GM21360 (cell line): ENCODE results near the gene FOSL2.

Experiments used
- ATAC-seq: cut with Tn5 transposase; IDR thresholded peaks from one replicate; pipeline ENCODE4 v1.9.1; 2021; ENCODE audit warnings: mild to moderate bottlenecking, moderate library complexity; ENCODE audit not compliant: unreplicated experiment

Gene FOSL2

DNA sequence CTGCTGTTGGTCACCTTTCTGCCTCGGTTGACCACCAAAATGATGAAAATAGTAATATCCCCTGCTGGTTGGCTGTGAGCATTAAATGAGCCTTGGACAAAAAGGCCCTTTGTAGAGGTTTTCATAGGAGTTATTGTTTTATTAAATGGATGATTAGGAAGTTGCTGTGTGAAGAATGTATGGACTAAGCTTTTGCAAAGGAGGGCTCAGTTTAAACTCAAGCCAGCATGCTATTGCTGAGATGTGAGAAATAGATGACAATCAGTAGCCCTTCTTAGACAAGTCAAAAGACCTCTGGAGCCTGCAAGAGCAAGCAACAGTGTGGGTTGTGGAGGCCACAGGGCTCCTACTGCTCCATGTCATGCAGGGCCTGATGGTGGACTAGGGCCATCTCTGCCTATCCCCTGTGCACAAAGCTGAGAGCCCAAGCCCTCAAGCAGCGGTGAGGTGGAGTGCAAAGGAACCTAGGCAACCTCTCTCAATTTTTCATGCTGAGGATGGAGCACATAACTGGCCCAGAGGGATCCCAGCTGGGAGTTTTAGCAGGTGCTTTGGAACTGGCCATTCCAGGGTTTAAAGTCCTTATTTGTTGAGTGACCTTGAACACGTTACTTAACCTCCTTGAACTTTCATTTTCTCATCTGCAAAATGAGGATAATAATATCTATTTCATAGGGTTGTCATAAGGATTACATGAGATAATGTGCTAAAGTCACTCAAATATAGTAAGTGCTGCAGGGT, 37.1 kb downstream of the FOSL2 start:
- no peak for ATAC-seq

DNA sequence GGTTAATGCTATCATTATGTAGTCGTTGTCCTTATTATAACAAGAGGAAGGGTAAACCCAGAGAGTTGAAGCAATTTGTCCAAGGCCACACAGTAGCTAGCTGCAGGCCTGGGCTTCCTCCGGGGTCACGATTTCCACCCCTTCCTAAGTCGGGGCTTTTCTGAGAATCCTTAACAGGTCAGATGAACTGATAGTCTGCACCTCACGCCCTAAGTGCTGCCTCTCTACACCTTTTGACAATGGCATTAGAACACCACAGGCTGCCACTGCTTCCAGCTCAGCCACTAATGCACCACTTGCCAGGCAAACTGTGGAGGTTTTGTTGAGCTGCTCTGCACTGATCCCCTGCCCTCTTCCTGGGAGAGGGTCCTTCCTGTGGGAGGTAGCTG, 37.7 kb downstream of the FOSL2 start:
- ATAC-seq: no peak

DNA sequence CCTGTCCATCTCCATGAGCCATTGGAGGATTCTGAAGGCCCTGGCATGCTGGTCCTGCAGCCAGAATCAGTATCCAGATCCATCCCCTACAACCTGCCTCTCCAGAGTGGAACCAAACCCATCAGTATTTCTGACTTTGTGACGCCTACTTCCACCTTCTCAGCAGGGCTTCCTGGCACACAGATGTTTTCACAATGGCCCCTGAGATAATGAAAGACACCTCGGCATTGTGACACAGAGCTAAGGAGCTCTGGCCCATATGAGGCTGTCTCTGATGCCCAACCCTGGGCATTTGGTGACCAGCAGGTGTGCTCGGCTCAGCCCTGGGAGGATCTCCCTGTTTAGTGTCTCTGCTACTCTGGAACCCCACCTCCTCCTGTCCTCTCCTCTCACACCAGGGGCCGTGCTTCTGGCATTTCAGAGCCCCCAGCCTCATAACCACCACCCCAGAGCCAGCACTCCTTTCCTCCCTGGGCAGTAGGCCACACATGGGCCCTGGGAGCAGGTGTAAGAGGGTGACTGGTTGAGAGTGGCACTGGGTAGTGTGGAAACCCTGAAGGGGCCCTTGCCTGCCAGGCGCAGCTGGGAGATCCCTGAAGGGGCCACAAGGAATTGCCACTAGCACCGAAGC, 38.2 kb downstream of the FOSL2 start:
- no peak for ATAC-seq

DNA sequence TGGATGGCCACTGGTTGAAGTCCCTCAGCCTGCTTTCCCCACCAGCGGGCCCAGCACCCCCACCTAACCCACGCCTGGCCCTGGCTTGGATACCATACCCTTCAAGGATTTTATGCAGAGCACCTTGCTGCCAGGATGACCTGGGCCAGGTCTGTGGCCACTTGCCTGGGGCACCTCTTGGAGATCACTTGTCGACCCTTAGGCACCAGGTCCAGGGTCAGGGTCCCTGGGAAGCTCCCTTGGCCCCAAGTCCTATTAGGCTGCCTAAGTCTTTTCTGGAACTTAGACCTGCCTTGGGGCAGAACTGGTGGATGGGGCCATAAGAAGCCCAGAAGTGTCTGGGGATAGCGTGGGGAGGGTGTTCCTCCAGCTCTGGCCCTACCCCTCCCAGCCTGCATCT, 39.1 kb downstream of the FOSL2 start:
- no peak for ATAC-seq

DNA sequence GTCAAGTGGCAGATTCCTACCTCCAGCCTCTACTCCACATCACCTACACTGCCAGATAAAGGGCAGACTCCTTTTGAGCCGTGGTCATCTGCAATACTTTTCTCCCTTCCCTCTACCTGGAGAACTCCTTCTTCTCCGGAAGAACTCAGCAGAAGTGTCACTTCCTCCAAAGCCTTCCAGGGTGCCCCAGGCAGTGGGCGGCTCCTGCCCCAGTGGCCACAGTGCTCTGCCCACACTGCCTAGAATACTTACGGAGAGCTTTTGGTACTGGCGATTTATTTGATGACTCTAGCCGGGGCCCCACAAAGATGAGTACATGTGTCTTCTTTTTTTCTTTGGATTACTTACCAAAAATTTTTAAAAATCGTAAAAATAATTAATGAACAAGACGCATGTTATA, 39.7 kb downstream of the FOSL2 start:
- ATAC-seq: no peak

DNA sequence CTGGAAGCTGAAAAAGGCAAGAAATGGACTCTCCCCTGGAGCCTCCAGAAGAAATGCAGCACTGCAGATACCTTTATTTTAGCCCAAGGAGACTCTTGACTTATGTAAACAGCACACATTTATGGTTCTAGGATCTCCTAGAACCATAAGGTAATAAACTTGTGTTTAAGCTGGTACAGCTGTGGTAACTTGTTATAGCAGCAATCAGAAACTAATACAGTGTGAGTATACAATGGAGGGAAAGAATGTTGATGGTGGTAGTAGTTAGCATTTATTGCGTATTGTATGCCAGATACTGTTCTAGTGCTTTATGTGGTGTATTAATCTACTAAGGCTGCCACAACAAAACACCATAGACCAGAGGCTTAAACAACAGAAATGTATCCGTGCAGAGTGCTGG, 40.6 kb downstream of the FOSL2 start:
- no peak for ATAC-seq

DNA sequence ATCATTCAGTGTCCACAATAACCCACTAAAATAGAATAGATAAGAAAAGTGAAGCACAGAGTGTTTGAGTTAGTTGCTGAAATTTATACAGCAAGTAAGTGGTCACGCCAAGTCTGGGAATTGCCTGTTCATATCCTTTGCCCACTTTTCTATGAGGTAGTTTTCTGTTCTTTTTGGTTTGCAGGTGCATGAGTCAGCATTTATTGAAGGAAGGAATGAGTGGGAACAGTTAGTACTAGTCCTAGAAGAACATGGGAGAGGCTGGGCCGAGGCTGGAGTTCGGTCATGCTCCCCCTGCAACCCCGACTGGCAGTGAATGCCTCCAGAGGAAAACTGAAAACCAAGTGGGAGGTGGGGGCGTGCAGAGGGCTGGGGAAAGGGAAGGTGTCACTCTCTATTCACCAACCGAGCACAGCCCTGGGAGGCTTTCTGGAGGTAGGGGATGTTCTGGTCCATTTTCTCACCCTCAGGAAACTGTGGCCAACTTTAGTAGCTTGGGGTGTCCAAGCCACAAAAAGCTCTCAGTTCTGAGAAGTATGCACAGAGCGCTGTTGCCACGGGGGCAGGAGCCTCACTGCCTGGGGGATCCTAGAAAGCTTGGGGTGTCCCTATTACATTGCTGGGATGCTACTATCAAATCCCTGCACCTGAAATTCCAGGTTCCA, 41.4 kb downstream of the FOSL2 start:
- no peak for ATAC-seq

DNA sequence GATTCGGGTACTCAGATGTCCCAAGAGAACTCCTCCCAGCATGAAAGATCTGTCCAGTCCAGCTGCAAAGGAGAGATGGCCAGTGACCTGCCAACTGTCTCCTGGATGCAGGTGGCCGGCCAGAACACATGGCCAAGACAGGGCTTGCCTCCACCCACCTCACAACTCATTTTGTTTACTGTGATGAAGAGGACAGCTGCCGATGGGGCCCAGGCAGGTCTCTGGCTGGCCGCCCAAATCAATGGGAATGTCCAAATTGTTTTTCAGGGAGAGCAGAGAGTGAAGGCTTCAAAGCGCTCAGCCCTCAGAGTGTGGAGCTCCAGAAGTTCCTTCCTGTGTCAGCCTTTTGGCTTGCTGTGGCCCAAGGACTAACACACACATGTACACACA, 41.9 kb downstream of the FOSL2 start:
- ATAC-seq: no peak

DNA sequence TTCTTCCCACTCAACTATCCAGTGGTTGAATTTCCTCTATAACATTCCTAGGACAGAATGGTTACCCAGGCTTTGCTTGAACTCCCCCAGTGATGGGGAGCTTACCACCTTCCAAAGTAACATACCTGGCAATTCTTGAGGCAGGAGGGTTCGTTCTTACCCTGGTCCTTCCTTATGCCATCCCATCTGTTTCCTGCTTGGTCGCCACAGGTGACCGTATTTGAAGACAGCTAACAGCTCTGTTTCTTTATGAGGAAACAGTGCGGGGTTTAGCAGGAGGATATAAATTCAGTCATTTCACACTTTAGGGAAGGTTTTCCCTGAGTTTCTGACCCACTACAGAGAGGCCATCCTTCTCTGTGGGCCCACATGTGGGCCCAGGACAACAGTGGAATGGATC, 42.6 kb downstream of the FOSL2 start:
- no peak for ATAC-seq

DNA sequence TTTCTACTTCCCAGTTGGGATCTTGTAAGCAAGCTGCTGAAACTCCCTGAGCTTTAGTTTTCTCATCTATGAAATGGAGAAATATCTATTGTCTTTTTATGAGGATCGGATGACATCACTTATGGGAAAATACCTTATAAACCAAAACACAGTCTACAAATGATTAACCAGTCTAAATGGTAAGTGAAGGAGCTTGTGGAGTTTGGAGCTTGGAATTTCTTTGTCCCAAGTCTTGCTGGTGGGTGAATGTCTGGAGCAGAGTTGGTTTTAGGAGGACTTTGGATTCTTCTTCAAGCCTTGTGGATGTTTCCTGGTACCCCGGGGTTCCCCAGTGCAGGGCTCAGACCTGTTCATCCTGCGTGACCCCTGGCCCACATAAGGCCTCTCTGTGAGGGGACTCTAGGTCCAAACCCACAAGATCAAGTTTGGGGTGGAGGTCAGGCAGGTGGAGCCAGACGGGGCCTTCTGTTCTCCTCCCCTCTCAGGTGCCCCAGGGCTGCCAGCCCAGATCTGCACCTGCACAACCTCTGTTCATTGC, 43.2 kb downstream of the FOSL2 start:
- ATAC-seq: no peak

DNA sequence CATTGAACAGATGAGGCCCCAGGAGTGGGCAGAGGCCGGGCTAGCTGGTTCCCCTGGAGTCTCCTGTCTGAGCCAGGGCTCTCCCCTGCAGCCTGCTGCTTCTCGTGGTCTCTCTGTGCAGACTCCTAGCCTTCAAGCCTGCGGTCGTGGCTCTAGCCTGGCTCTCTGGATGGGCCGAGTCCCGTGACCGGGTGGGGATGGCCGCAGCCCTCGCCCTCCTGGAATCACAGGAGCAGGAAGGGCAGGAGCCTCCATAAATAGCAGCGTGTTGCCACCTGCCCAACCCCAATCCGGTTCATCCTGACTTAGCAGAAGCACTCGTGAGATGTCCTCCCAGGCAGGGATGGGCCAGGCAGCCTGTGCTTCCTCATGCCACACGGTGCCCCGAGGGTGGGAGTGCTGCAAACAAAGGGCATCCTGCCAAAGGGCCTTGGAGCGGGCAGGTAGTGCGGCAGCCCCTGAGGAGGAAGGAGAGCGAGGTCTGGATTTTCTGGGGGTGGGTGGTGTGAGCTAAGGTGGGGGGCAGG, 43.9 kb downstream of the FOSL2 start:
- ATAC-seq: no peak

DNA sequence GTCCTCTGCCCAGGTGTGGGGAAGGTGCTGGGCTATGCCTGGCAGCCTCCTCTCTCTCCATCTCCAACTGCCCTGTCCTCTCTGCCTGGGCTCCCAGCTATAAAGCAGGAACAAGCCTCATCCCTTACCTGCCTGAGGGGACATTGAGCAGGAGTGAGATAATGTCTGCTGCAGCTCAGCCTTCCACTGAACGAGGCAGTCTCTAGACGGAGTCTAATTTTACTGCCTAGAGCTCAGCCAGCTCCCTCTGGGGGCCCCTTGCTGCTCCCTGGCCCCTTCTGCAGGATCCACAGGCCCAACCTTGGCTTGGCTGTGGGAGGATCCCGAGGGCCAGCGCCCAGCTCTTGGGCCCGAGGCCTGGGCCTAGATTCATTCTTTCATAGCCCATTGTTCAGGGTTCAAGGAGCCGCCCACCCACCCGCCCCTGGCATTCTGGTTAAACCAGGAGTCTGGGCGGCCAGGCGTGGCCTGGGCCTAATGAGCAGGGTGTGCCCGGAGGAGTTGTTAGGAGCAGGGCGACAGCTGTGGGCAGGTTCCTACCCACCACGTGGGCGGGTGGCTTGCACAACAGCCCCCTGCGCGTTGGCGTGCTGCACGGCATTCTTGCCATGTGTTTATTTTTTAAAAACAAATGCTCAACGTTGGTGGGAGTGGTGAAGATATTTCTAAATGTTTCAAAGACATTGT, 44.6 kb downstream of the FOSL2 start:
- ATAC-seq: no peak

DNA sequence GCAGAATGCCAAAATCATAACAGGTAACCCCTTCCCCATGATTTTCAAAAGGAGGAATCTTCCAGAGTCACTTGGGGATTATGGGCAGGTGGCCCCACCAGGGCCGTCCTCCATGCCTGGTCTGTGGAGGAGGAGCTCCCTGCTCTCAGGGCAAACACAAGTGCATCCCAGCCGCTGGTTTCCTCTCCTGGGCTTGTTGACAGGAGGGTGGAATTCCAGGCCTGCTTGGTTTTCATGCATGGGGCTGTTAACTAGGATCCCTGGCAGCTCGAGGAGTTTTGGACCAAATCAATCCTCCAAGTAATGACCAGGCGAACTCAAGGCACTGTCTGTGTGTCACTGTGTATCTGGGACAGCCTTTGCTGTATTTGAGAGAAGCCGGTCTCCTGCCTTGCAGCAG, 45.3 kb downstream of the FOSL2 start:
- ATAC-seq: no peak

DNA sequence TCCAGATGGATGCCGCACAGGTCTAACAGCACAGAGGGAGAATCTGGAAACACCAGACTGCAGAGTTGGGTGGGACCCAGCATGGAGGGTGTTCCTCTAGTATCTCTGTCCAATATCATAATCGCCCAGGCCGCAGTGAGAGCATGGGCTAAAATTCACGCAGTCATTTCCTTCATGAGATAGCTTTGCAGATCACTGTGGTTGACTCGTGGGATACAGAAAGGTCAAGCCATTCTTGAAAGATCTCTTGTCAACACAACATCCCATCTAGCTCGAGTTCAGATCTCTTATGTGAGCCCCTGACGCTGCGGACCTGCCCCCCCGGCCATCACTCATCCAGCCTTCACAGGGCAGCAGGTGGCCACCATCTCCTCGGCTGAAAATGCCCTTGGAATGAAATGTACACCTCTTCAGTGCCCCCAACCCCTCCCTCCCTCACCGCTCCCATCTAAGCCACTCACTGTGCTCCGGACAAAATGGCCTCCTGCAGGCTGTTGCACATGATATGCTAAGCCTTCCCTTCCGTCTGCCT, 45.9 kb downstream of the FOSL2 start:
- no peak for ATAC-seq

DNA sequence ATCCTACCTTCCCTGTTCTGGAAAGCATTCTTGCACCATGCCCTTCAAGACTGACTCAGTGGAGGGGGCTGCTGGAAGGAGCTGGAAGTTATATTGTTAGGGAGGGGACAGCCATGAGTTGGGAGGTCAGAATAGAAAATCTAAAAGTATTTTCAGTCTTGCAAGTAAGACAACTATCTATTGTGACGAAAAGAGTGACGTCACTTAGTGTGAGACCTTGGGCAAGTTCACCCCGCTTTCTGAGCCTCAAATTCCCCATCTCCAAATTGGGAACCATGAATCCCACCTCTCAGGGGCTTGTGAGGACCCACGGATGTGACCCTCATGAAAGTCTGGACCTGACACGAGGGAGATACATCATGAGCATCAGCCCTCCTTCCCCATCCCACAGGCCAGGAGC, 46.5 kb downstream of the FOSL2 start:
- ATAC-seq: no peak

DNA sequence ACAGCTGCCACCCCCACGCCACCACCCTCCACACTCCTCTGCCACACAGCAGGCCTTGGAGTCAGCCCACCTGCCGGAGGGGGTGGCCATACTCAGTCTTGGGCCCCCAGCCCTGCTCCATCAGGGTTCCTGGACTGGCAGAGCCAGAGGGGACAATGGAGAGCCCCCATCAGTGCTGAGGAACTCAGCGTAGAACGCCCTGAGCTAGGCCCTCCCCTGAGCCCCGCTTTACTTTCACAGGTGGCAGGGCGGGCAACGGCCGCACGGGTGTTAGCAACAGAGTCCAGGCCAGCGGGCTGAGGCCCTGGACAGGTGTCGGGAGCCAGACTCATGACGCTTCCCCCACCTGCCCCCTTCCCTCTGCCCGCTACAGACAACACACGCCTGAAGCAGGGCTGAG, 47.1 kb downstream of the FOSL2 start:
- no peak for ATAC-seq

DNA sequence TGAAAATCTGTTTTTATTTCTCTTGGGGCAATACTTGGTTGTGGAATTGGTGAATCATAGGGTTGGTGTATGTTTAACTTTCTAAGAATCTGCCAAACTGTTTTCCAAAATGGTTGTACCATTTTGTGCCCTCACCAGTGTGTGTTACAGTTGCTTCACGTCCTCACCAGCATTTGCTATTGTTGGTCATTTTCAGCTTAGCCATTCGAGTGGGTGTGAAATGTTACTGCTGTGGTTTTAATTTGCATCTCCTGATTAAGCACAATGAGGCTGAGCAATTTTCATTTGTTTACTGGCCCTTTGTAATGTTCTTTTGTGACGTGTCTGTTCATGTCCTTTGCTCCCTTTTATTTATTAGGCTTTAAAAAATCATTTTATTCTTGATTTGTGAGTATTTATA, 49.7 kb downstream of the FOSL2 start:
- ATAC-seq: no peak

DNA sequence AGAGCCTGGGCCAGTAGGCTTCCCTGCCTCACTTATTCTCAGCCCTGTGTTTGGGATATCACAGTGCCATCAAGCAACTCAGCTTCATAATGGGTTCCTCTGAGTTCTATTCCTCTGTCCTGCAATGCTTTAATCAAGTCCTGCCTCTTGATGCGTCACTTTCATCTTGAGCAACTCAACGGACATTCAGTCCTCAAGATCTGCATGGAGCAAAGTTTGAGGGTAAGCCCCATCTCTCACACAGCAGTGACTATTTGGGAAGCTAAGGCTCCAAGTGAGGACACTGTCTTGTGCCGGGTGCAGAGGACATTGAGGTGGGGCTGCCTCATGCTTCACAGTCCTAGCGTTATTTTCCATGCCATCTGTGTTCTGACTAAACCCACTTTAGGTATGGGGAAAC, 52.3 kb downstream of the FOSL2 start:
- ATAC-seq: no peak

DNA sequence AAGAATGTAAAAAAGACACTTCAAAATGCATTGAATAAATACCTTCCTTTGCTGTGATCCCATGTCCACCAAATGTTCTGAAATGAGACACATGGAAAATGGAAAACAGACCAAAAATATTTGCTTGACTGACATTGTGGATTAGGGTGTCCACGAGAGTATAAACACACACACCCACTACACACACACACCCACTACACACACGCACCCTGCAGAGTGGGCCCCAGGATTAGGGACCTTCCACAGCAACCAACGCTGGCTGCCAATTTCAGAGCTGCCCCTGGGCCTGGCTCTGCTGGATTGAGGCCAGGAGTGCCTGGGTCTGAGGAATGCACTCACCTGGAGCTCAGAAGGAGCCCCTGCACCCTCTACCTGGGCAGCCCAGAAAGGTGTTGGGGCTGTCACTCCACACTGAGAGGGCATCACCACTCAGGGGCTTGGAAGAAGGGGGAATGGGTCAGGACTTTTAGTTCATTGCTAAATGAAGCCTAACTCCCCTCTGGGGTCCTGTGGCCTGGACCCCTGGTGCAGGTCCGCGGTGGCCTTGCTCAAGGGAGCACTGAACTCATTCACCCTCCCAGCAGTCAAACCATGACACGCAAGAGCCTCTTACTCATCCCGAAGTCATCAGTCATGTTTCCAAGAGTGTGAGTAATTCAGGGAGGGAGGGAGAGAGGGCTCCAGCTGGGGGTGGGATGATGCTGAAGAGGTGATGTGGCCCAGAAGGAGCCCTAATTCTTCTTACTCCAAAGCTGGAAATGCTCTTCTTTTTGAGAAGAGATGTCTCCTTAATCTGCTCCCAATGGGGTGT, 53.0 kb downstream of the FOSL2 start:
- ATAC-seq: no peak

DNA sequence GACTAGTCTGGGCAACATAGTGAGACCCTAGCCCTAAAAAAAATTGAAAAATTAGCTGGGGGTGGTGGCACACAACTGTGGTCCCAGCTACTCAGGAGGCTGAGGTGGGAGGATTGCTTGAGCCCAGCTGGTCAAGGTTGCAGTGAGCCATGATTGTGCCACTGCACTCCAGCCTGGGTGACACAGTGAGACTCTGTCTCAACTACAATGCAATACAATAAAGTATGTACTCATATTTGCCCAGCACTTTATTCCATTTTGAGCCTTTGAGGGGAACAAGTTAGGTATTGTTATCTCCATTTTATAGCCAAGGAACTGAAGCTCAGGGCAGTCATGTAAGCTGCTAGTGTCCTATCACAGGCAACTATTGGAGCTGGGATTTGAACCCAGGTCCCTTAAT, 53.9 kb downstream of the FOSL2 start:
- ATAC-seq: no peak
